ENCODE results near the gene PPP4R1. TPM values are rescaled to one million over a fixed set of nuclear protein-coding genes. Genes with fewer than 3 reads are reported as not detected.
A peak's percentile ranks its signal among the peaks of the same experiment; 100 is the strongest.

The PPP4R1 gene
- total and polyA plus RNA-seq, 8 donors = 97.6 to 163 (median 109) TPM

DNA sequence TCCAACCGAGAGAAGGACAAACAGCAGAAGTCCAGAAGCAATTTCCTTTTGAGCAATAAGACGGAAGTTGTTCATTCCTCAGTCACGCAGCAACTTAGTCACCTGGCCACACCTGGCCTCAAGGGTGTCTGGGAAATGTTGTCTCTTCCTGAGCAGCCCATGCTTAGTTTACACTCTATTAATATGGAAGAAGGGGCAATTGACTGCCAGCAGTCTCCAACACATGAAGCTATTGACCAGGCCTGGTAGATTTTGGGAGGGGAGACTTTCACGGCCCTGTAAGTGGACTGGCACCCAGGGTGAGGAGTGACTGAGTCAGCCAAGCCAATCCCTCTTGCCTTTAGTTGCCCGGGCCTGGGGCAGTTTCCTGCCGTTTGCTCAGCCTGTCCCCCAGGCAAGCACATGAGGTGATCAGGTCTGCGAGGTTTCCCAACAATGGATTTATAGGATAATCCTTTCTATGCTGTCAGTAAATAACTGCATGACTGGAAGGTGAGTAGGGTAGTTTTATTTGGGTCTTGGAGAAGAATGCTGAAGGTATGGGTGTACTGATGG lies 43.8 kb upstream of the PPP4R1 start:
- Histone ChIP-seq H3K27me3 (no peaks in the 10 kb centered on the region), H3K4me3 (no peak overlapping the region), H3K27ac (peak overlapping the region in 1 of 2 donors; percentile 66), H3K4me1 (peaks cover 0 to 7% of the 10 kb centered on the region in 2 donors), H3K9me3 (no peaks in the 10 kb centered on the region), H3K36me3 (no peaks in the 10 kb centered on the region)
- no peak for TF ChIP-seq CTCF (IDR thresholded peaks at IDR 0.05)
- ATAC-seq = peak; percentile 74
- intact Hi-C loops (cut with DNase I) = no loop called here
- DNase-seq = no peak

- Histone ChIP-seq H3K27ac (no peak overlapping the region), H3K9me3 (no peaks in the 10 kb centered on the region), H3K27me3 (no peaks in the 10 kb centered on the region), H3K4me1 (peaks cover 0 to 7% of the 10 kb centered on the region in 2 donors), H3K36me3 (no peaks in the 10 kb centered on the region), H3K4me3 (no peak overlapping the region)
- ATAC-seq (no peak), DNase-seq (no peak)
- no peak for TF ChIP-seq CTCF (IDR thresholded peaks at IDR 0.05)
- intact Hi-C loops (cut with DNase I) = no loop called here
Observed at GRCh38 chr18:9655232-9655767, 40.9 kb upstream of the PPP4R1 start.

DNA sequence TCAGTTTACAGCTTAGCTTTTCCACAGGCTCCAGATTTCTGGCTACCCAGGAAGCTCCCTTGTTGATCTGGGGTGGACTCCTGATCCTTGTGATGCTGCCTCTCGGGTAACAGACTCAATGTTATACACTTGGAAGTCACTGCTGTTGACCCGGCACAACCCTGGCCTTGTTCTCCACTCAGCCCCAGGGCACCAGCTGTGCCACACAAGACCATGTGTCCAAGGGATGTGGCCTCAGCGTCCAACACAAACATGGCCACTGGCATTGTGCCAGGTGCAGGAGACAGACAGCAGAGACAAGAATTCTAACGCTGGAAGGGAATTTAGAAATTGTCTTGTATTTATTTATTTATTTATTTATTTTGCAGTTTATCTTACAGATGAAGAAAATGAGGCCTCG lies 39.0 kb upstream of the PPP4R1 start:
- no peaks in the 10 kb centered on the region for H3K27me3 ChIP-seq
- peaks cover 0 to 11% of the 10 kb centered on the region in 2 donors for H3K4me1 ChIP-seq
- ATAC-seq (no peak), DNase-seq (no peak)
- no peaks in the 10 kb centered on the region for H3K9me3 ChIP-seq
- TF ChIP-seq CTCF (IDR thresholded peaks at IDR 0.05) = no peak
- intact Hi-C loops (cut with DNase I) = no loop called here
- no peaks in the 10 kb centered on the region for H3K36me3 ChIP-seq
- H3K27ac ChIP-seq = no peak overlapping the region
- no peak overlapping the region for H3K4me3 ChIP-seq

DNA sequence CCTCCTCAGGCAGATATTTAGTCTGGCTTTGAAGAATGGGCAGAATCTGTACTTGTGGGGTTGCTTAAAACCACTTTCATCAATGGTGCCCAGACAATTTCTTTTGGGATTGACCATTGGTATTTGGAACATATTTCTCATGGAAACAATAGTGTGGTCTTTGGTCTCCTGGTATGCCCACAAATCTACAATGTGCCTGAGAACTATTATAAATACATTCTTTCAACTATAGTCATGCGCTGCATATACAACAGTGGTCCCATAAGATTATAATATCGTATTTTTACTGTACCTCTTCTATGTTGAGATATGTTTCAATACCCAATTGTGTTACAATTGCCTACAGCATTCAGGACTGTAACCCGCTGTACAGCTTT lies 34.8 kb upstream of the PPP4R1 start:
- no peak for DNase-seq
- peak overlapping the region in 1 of 2 donors; percentile 45 for H3K27ac ChIP-seq
- no peaks in the 10 kb centered on the region for H3K36me3 ChIP-seq
- TF ChIP-seq CTCF (IDR thresholded peaks at IDR 0.05) = no peak
- intact Hi-C loops (cut with DNase I) = no loop called here
- H3K4me3 ChIP-seq = no peak overlapping the region
- H3K4me1 ChIP-seq = peaks cover 0 to 19% of the 10 kb centered on the region in 2 donors
- ATAC-seq = no peak
- H3K9me3 ChIP-seq = no peaks in the 10 kb centered on the region
- no peaks in the 10 kb centered on the region for H3K27me3 ChIP-seq

GRCh38 chr18:9648431-9649163 lies 34.2 kb upstream of the PPP4R1 start:
- no peaks in the 10 kb centered on the region for H3K9me3 ChIP-seq
- H3K4me3 ChIP-seq = no peak overlapping the region
- intact Hi-C loops (cut with DNase I) = no loop called here
- no peak for ATAC-seq
- H3K36me3 ChIP-seq = no peaks in the 10 kb centered on the region
- H3K27me3 ChIP-seq = no peaks in the 10 kb centered on the region
- no peak for DNase-seq
- H3K27ac ChIP-seq = peak overlapping the region in 1 of 2 donors; percentile 45
- no peak for TF ChIP-seq CTCF (IDR thresholded peaks at IDR 0.05)
- peaks cover 0 to 19% of the 10 kb centered on the region in 2 donors for H3K4me1 ChIP-seq

Data from left lung (tissue), 10 donors.